Cardiac fibroblast (primary cell): ENCODE data around the gene CPE.

Experiments
- DNase-seq, 2 donors: peaks; one replicate each; pipeline versions ENCODE4 v3.0.0 to v3.0.0-alpha.2; 2010; ENCODE audit warnings: low read depth in 2 of 2
- H3K4me3 ChIP-seq, 2 donors: replicated peaks in 1 of 2; 1 replicate in 1 of 2; 2 replicates in 1 of 2; pipeline ENCODE4 v1.5.1; 2011; ENCODE audit warnings: low read depth in 2 of 2, low read length in 2 of 2, mild to moderate bottlenecking in 2 of 2, moderate library complexity in 1 of 2
- CTCF ChIP-seq: IDR thresholded peaks from one replicate; pipeline ENCODE4 v1.5.1; 2011; ENCODE audit warnings: low read depth, mild to moderate bottlenecking, low read length, inconsistent platforms

CPE gene

GRCh38 chr4:165512424-165512823, 133.6 kb downstream of the CPE start:
- no peak for TF ChIP-seq CTCF
- DNase-seq, result peak in 1 of 2 donors; percentile 18
- no peak overlapping the region for H3K4me3 ChIP-seq

GRCh38 chr4:165514739-165515138, 135.9 kb downstream of the CPE start:
- peak; percentile 53 to 55 for DNase-seq
- TF ChIP-seq CTCF, result no peak
- H3K4me3 ChIP-seq, result no peak overlapping the region

- no peak for TF ChIP-seq CTCF
- no peak for DNase-seq
- H3K4me3 ChIP-seq, result no peak overlapping the region
Observed at GRCh38 chr4:165515201-165515600, 136.4 kb downstream of the CPE start.

GRCh38 chr4:165516281-165516833, 137.5 kb downstream of the CPE start:
- no peak for DNase-seq
- no peak for TF ChIP-seq CTCF
- H3K4me3 ChIP-seq, result no peak overlapping the region

- TF ChIP-seq CTCF, result no peak
- no peak overlapping the region for H3K4me3 ChIP-seq
- no peak for DNase-seq
Observed at GRCh38 chr4:165517216-165517615, 138.4 kb downstream of the CPE start.

GRCh38 chr4:165518024-165518616, 139.3 kb downstream of the CPE start:
- TF ChIP-seq CTCF, result no peak
- DNase-seq, result no peak
- no peak overlapping the region for H3K4me3 ChIP-seq

GRCh38 chr4:165518686-165519085, 139.9 kb downstream of the CPE start:
- DNase-seq, result no peak
- no peak for TF ChIP-seq CTCF
- no peak overlapping the region for H3K4me3 ChIP-seq
